ENCODE measurements around the gene NDE1.

- no peak for TF ChIP-seq GATA3 (IDR thresholded peaks at IDR 0.05; ENCODE audit: low read depth, low read length)
- no peak for TF ChIP-seq GATA2 (IDR thresholded peaks at IDR 0.05; ENCODE audit: low read depth, low read length)
These were observed 58.1 kb downstream of the NDE1 start for GRCh38 chr16:15708096-15708495.
